Neural progenitor cell (in vitro differentiated cells): Measurements from ENCODE around the gene SPDYE18. TPM values are rescaled to one million over a fixed set of nuclear protein-coding genes. Genes with fewer than 3 reads are reported as not detected.
"Not testable (repeated sequence)": the region's sequence is repeated elsewhere in the genome, so short reads cannot be mapped to it uniquely, and the experiment has no call there.

Source experiments
- DNase-seq: peaks from one replicate; pipeline ENCODE4 v3.0.0-alpha.2; 2016; ENCODE audit warnings: low spot score
- H2AFZ ChIP-seq: fragments of 200-600 bp; sonication (generic); replicated peaks from 2 replicates; pipeline ENCODE4 v1.6.1; 2016; ENCODE audit warnings: antibody characterized with exemption
- H3F3A ChIP-seq: fragments of 200-600 bp; sonication (generic); 2 replicates; pipeline ENCODE4 v1.6.1; 2016; ENCODE audit warnings: antibody characterized with exemption, low read depth
- H3K27ac ChIP-seq: fragments of 200-600 bp; sonication (generic); 2 replicates; pipeline ENCODE4 v1.5.1; 2016; ENCODE audit warnings: mild to moderate bottlenecking
- H3K27me3 ChIP-seq: fragments of 200-600 bp; sonication (generic); 2 replicates; pipeline ENCODE4 v1.6.1; 2016; ENCODE audit warnings: mild to moderate bottlenecking, moderate library complexity
- H3K36me3 ChIP-seq: fragments of 200-600 bp; sonication (generic); 2 replicates; pipeline ENCODE4 v1.5.1; 2016
- H3K4me1 ChIP-seq: fragments of 200-600 bp; sonication (generic); 2 replicates; pipeline ENCODE4 v1.6.1; 2016; ENCODE audit warnings: mixed run types
- H3K4me2 ChIP-seq: fragments of 200-600 bp; sonication (generic); 2 replicates; pipeline ENCODE4 v1.6.1; 2016
- H3K4me3 ChIP-seq: fragments of 200-600 bp; sonication (generic); 2 replicates; pipeline ENCODE4 v1.5.1; 2016
- H3K79me2 ChIP-seq: fragments of 200-600 bp; sonication (generic); 2 replicates; pipeline ENCODE4 v1.6.1; 2016; ENCODE audit warnings: low read depth
- H3K9ac ChIP-seq: fragments of 200-600 bp; sonication (generic); 2 replicates; pipeline ENCODE4 v1.6.1; 2016
- H3K9me3 ChIP-seq: fragments of 200-600 bp; sonication (generic); 2 replicates; pipeline ENCODE4 v1.5.1; 2016; ENCODE audit warnings: low read depth
- H4K20me1 ChIP-seq: fragments of 200-600 bp; sonication (generic); 2 replicates; pipeline ENCODE4 v1.6.1; 2016; ENCODE audit warnings: low read depth
- H3K27ac Mint-ChIP-seq: 3 replicates; pipeline ENCODE4 v1.8.0; 2021; ENCODE audit warnings: mixed read lengths
- H3K27me3 Mint-ChIP-seq: 2 replicates; pipeline ENCODE4 v1.8.0; 2022; ENCODE audit warnings: low read depth, mild to moderate bottlenecking, inconsistent platforms, moderate library complexity, mixed read lengths; ENCODE audit not compliant: insufficient read depth
- H3K36me3 Mint-ChIP-seq: 3 replicates; pipeline ENCODE4 v1.8.0; 2021; ENCODE audit warnings: mixed read lengths
- H3K4me1 Mint-ChIP-seq: 3 replicates; pipeline ENCODE4 v1.8.0; 2021; ENCODE audit warnings: mixed read lengths
- H3K4me3 Mint-ChIP-seq: 3 replicates; pipeline ENCODE4 v1.8.0; 2021; ENCODE audit warnings: mild to moderate bottlenecking, moderate library complexity, mixed read lengths
- H3K9me3 Mint-ChIP-seq: 3 replicates; pipeline ENCODE4 v1.8.0; 2020; ENCODE audit warnings: mixed read lengths
- total RNA-seq: library from RNA; depleted of rRNA; stranded (reverse); fragments of >200 nt; gene quantifications from 2 replicates; pipeline ENCODE4 v1.2.3, GENCODE V29; 2015; ENCODE audit warnings: low replicate concordance

The SPDYE18 gene
- total RNA-seq, 1 donor from 2014 or later: not detected

- not testable (repeated sequence) for H3K4me2 ChIP-seq, H3K36me3 Mint-ChIP-seq, H3K27me3 Mint-ChIP-seq, H4K20me1 ChIP-seq, H3F3A ChIP-seq, H3K4me3 ChIP-seq, H3K4me3 Mint-ChIP-seq, H3K4me1 Mint-ChIP-seq, H3K27ac Mint-ChIP-seq, H3K9me3 ChIP-seq, H3K9me3 Mint-ChIP-seq, H3K27me3 ChIP-seq, DNase-seq, H2AFZ ChIP-seq, H3K79me2 ChIP-seq, H3K36me3 ChIP-seq, H3K27ac ChIP-seq, H3K9ac ChIP-seq, H3K4me1 ChIP-seq
Observed at GRCh38 chr7:77080236-77080635, 17.9 kb upstream of the SPDYE18 start.

GRCh38 chr7:77079624-77080023 is 17.3 kb upstream of the SPDYE18 start:
- H3K4me3 ChIP-seq, H3K4me2 ChIP-seq, H3K4me3 Mint-ChIP-seq, DNase-seq, H3K4me1 ChIP-seq, H3K9me3 ChIP-seq, H3K36me3 ChIP-seq, H3K79me2 ChIP-seq, H3K27me3 ChIP-seq, H3F3A ChIP-seq, H3K36me3 Mint-ChIP-seq, H3K27me3 Mint-ChIP-seq, H3K27ac ChIP-seq, H2AFZ ChIP-seq, H3K9me3 Mint-ChIP-seq, H3K27ac Mint-ChIP-seq, H3K4me1 Mint-ChIP-seq, H4K20me1 ChIP-seq, H3K9ac ChIP-seq: not testable (repeated sequence)

GRCh38 chr7:77079112-77079511 is 16.8 kb upstream of the SPDYE18 start:
- not testable (repeated sequence) for H3K36me3 Mint-ChIP-seq, H3K9me3 Mint-ChIP-seq, H3K4me3 Mint-ChIP-seq, H3K9ac ChIP-seq, H3K4me2 ChIP-seq, H3K27me3 Mint-ChIP-seq, H3K27me3 ChIP-seq, H3K79me2 ChIP-seq, H3K9me3 ChIP-seq, H3K4me3 ChIP-seq, H3K4me1 Mint-ChIP-seq, DNase-seq, H3F3A ChIP-seq, H3K4me1 ChIP-seq, H3K27ac ChIP-seq, H3K36me3 ChIP-seq, H2AFZ ChIP-seq, H3K27ac Mint-ChIP-seq, H4K20me1 ChIP-seq

- not testable (repeated sequence) for H3K9me3 Mint-ChIP-seq, H3K4me2 ChIP-seq, H3K27me3 ChIP-seq, H3F3A ChIP-seq, H3K27me3 Mint-ChIP-seq, H3K9ac ChIP-seq, H3K27ac Mint-ChIP-seq, H3K36me3 Mint-ChIP-seq, H3K4me3 ChIP-seq, H3K4me1 ChIP-seq, H3K4me3 Mint-ChIP-seq, H3K4me1 Mint-ChIP-seq, DNase-seq, H3K36me3 ChIP-seq, H3K27ac ChIP-seq, H4K20me1 ChIP-seq, H3K79me2 ChIP-seq, H3K9me3 ChIP-seq, H2AFZ ChIP-seq
Observed at GRCh38 chr7:77077060-77077459, 14.7 kb upstream of the SPDYE18 start.

GRCh38 chr7:77074786-77075396 is 12.5 kb upstream of the SPDYE18 start:
- H3K4me3 ChIP-seq, DNase-seq, H3K4me3 Mint-ChIP-seq, H3K27ac Mint-ChIP-seq, H3K4me2 ChIP-seq, H3K9me3 ChIP-seq, H3K79me2 ChIP-seq, H2AFZ ChIP-seq, H3K4me1 ChIP-seq, H3K27me3 Mint-ChIP-seq, H4K20me1 ChIP-seq, H3K27me3 ChIP-seq, H3K4me1 Mint-ChIP-seq, H3K27ac ChIP-seq, H3K36me3 ChIP-seq, H3K9ac ChIP-seq, H3F3A ChIP-seq: not testable (repeated sequence)
- peaks cover 11% of the 10 kb centered on the region for H3K9me3 Mint-ChIP-seq
- H3K36me3 Mint-ChIP-seq: peaks cover 15% of the 10 kb centered on the region

- not testable (repeated sequence) for H3F3A ChIP-seq, H3K4me1 ChIP-seq, H3K9ac ChIP-seq, H3K27ac Mint-ChIP-seq, H3K27me3 ChIP-seq, DNase-seq, H2AFZ ChIP-seq, H3K9me3 ChIP-seq, H3K4me3 Mint-ChIP-seq, H3K27ac ChIP-seq, H4K20me1 ChIP-seq, H3K36me3 ChIP-seq, H3K4me1 Mint-ChIP-seq, H3K79me2 ChIP-seq, H3K4me3 ChIP-seq, H3K27me3 Mint-ChIP-seq, H3K4me2 ChIP-seq
- Mint-ChIP-seq H3K9me3 (peaks cover 17% of the 10 kb centered on the region), H3K36me3 (peaks cover 20% of the 10 kb centered on the region)
Observed at GRCh38 chr7:77071108-77071507, 8.8 kb upstream of the SPDYE18 start.

GRCh38 chr7:77065869-77066268 is 3.5 kb upstream of the SPDYE18 start:
- not testable (repeated sequence) for H3K4me3 Mint-ChIP-seq, H3K4me3 ChIP-seq, H3F3A ChIP-seq, DNase-seq, H3K9me3 ChIP-seq, H3K27ac Mint-ChIP-seq, H2AFZ ChIP-seq, H3K9ac ChIP-seq, H3K27me3 Mint-ChIP-seq, H3K36me3 ChIP-seq, H3K4me2 ChIP-seq, H3K79me2 ChIP-seq, H3K27ac ChIP-seq, H3K4me1 Mint-ChIP-seq, H3K27me3 ChIP-seq, H4K20me1 ChIP-seq, H3K4me1 ChIP-seq
- peaks cover 16% of the 10 kb centered on the region for H3K9me3 Mint-ChIP-seq
- peaks cover 10% of the 10 kb centered on the region for H3K36me3 Mint-ChIP-seq

GRCh38 chr7:77063732-77064131 is 1.4 kb upstream of the SPDYE18 start:
- H3F3A ChIP-seq, H3K27ac Mint-ChIP-seq, H4K20me1 ChIP-seq, H3K4me3 Mint-ChIP-seq, H3K79me2 ChIP-seq, H3K9me3 ChIP-seq, H3K4me1 Mint-ChIP-seq, H3K27me3 Mint-ChIP-seq, H3K27ac ChIP-seq, H3K36me3 Mint-ChIP-seq, H3K4me1 ChIP-seq, H3K27me3 ChIP-seq, H3K4me2 ChIP-seq, H3K36me3 ChIP-seq, H3K4me3 ChIP-seq, DNase-seq, H2AFZ ChIP-seq, H3K9me3 Mint-ChIP-seq, H3K9ac ChIP-seq: not testable (repeated sequence)
